NCI-H446 treated with DMSO at 0.1 percent for 48 hours (cell line): Measurements from ENCODE around the gene YPEL1.
"Not testable (repeated sequence)": the region's sequence is repeated elsewhere in the genome, so short reads cannot be mapped to it uniquely, and the experiment has no call there.

ENCODE experiments used
- DNase-seq: peaks from one replicate; lab custom pipeline; 2025; lab: John Stamatoyannopoulos, UW

YPEL1 gene

GRCh38 chr22:21699643-21700042 is 36.0 kb downstream of the YPEL1 start:
- DNase-seq = no peak

DNA sequence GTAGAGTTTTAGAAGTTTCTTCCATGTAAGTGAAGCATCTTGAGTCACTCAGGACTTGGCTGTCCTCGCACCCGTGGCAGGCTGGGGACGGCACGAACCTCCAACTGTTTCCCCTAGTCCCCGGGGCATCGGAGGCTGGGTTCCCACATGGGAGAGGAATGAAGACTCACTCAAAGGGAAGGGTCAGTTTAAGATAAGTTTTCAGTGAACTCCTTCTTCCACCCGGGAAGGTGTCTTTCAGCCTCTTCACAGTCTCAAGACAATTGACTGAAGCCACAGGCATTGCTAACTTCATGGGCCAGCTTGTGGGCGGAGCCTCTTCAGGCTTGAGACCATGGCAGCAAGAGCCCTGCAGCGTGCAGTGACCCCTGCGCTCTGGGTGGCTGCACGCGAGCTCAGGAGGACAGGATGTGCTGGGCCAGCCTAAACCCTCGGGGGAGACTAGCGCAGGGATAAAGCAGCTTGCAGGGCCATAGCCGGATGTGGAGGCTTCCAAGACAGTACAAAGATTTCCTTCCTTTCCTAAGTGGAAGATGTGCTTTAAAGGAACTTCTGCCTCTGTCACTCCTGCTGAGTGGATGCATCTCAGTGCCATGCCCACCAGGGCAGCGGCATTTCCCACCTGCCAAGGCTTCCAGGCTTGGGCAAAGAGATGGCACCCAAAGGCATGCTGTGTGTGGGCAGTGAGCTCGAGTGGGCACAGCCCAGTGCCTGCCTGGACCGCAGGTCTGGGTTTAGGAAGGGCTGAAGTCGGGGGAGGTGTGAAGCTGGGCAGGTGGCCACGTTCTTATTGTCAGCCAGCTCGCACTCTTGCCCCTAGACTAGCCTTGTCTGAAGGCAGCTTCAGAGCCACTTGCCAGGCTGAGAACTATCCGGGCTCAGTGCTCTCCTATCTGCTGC is 36.9 kb downstream of the YPEL1 start:
- DNase-seq = no peak

DNA sequence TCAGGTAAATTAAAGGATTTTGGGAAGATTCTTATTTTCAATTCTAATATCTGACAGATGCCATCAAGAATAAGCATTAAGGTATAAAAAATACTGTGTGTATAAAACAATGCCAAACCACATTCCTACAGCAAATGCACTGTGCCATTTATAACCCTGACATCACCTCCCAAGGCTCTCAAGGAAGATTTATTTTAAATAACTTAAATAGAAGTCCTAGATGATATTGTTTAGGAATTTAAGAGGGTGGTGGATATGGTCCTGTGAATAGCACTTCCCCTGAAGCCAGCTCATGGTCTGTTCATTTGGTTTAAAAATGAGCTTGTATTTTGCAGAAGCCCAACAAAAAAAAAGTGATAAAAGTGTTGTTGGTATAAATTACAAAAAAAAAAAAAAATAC is 37.7 kb downstream of the YPEL1 start:
- no peak for DNase-seq

- no peak for DNase-seq
Measured at GRCh38 chr22:21697021-21697771, 38.4 kb downstream of the YPEL1 start.

- no peak for DNase-seq
Measured at GRCh38 chr22:21696115-21696514, 39.5 kb downstream of the YPEL1 start.

GRCh38 chr22:21695430-21696085 is 40.0 kb downstream of the YPEL1 start:
- DNase-seq = no peak

GRCh38 chr22:21694795-21695429 is 40.7 kb downstream of the YPEL1 start:
- DNase-seq = no peak

DNA sequence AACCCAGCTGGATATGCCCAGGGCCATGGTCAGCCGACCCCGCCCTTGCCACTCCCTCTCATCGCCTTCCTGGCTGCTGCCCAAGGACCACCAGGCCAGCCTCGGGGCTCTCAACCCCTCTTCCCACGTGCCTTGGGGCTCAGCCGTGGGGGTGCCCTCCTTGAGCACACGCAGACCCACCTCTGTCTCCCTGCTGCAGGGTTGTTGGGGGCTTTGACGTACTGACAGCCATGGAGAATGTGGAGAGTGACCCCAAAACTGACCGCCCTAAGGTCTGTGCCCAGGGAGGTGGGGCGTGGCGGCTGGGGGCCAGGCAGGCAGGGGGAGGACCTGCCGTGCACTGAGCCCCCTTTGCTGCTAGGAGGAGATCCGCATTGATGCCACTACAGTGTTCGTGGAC is 41.2 kb downstream of the YPEL1 start:
- no peak for DNase-seq

DNA sequence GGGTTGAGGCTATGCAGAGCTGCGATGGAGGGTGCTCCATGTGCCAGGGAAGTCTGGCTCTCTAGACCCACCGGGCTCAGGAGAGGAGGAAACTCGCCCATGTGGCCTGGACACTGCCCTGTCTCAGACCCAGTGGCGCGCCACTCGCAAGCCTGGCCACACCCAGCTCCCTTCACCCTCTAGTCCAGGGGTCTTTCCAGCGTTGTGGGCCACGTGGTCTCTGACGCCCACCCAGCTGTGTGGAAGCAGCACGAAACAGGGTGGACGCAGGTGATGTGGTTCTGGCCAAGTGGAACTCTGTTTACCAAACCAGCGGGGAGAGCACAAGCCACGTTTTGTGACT is 41.6 kb downstream of the YPEL1 start:
- DNase-seq = no peak

GRCh38 chr22:21693333-21693998 is 42.1 kb downstream of the YPEL1 start:
- DNase-seq = no peak

DNA sequence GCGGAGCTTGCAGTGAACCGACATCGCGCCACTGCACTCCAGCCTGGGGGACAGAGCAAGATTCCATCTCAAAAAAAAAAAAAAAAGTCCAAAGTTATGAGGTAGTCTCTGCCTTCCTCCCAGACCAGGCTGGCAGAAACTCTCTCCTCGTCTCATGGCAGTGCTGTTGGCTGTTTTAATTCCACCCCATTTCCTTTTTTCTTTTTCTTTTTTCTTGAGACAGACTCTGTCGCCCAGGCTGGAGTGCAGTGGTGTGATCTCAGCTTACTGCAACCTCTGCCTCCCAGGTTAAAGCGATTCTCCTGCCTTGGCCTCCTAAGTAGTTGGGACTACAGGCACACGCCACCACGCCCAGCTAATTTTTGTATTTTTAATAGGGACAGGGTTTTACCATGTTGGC is 42.7 kb downstream of the YPEL1 start:
- not testable (repeated sequence) for DNase-seq

- DNase-seq = no peak
Measured at GRCh38 chr22:21691816-21692215, 43.8 kb downstream of the YPEL1 start.

DNA sequence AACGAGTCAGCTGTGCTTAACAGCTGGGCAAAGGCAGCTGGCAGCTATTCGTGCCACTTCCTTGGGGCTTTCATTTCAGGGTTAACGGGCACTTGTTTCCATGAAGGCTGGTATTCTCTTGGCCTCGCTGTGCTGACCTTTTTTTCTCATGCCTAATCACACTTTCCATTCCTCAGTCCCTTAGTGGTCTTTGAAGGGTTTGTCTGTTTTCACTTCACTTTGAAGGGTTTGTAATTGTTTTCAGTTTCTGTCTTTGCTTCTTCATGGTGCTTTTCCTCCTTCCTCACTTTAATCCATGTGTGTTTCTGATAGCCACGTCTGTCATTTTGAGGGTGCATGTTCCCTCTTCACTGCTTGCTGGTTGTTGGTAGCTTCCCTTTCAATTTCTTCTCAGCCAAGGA is 45.2 kb downstream of the YPEL1 start:
- no peak for DNase-seq

- no peak for DNase-seq
Measured at GRCh38 chr22:21688706-21689381, 46.8 kb downstream of the YPEL1 start.

DNA sequence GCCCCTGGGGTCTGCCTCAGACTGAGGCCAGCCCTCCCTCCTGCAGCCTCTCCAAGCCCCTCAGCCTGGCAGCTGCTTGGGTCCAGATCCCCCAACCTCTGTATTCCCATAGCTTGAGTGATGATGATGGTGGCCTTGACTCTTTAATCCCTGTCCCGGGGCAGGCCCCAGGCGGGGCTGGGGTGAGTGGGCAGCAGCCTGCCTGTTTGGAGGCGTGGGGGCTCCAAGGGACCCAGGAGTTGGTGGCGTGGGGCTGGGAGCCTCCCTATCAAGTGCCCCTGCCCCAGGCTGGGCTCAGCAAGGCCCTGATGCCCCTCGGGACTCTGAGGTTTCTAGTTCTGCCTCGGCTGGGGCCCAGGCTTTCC is 47.3 kb downstream of the YPEL1 start:
- no peak for DNase-seq

DNA sequence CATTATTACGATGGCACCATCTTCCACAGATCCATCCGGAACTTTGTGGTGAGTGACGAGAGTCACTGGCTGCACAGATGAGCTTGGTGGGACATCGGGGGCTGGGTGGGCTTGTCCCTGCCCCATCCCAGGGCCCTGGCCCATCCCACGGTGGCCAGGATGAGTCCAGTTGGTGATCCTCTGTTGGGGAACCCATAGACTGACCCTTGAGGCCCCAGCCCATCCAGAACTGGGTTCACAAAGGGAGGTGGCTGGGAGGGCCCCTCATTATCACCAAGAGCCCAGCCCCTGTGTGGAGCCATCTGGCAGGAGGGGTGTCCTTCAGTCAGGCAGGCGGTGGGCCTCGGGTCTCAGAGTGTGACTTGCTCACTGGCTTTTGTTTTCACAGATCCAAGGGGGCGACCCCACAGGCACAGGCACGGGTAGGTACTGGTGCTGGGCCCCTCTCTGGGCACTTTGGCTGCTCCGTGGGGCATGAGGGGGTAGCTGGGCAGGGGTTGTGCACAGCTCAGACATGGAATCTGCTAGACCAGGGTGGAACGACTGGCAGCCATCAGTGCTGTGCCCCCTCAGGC is 47.8 kb downstream of the YPEL1 start:
- no peak for DNase-seq

DNA sequence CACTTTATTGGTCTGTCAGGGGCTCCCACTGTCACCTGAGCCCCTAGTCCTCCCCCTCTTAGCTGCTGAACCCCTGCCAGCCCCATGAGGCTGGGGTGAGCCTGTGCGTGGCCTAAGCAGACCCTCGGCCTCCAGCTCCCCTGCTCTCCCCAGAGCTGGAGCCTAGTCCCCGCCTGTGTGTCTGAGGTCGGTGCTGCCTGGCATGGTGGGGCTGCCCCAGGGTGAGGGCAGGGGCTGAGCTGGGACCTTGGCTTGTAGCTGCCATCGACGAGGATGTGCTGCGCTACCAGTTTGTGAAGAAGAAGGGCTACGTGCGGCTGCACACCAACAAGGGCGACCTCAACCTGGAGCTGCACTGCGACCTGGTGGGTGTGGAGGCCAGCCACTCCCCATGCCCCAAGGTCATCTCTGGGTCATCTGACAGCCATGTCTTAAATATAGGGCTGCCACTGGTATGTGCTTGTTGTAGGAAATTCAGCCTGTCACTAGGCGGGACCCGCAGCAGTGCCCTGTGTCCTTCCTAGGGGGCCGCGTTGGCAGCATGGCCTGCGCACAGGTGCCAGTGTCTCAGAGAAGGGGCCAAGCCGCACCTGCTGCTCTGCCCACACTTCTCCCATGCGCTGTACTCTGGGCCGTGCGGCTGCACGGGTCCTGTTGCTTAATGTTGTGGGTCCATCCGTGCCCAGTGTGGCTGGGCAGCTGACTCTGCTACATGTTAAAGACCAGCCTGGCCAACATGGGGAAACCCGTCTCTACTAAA is 48.8 kb downstream of the YPEL1 start:
- DNase-seq = no peak

- DNase-seq = no peak
Measured at GRCh38 chr22:21686193-21686608, 49.4 kb downstream of the YPEL1 start.

GRCh38 chr22:21685164-21685513 is 50.5 kb downstream of the YPEL1 start:
- no peak for DNase-seq

DNA sequence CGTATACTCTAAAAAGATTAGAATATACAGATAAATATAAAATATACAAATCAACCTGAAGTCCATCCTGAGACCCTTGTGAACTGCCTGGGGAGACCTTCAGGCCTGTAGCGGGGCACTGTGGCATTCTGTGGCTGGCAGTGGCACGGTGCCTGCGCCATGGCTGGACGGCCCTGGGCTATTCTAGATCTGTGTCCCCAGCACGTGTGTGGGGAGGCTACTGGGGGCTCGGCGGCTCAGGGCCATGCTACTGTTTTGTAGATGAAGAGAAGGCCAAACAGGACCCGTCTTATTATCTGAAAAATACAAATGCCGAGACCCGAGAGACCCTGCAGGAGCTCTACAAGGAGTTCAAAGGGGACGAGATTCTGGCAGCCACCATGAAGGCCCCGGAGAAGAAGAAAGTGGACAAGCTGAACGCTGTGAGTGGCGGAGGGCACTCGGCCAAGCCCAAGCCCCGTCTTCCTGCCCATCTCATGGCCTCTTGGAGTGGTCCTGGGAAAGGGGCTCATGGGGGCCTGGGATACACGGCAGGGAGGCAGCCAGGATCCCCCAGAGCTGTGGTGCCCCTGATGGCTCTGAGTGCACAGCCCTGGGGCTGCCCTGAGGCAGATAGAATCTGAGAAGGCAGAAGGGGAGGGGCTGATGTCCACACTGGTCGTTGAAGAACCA is 51.0 kb downstream of the YPEL1 start:
- no peak for DNase-seq
